ENCODE data around the gene HNRNPF. TPM values are rescaled to one million over a fixed set of nuclear protein-coding genes. Genes with fewer than 3 reads are reported as not detected.

Gene HNRNPF
- total and polyA plus RNA-seq, 2 of the 4 experiments (the other 2 are of a cell fraction): 169 to 207 TPM

DNA sequence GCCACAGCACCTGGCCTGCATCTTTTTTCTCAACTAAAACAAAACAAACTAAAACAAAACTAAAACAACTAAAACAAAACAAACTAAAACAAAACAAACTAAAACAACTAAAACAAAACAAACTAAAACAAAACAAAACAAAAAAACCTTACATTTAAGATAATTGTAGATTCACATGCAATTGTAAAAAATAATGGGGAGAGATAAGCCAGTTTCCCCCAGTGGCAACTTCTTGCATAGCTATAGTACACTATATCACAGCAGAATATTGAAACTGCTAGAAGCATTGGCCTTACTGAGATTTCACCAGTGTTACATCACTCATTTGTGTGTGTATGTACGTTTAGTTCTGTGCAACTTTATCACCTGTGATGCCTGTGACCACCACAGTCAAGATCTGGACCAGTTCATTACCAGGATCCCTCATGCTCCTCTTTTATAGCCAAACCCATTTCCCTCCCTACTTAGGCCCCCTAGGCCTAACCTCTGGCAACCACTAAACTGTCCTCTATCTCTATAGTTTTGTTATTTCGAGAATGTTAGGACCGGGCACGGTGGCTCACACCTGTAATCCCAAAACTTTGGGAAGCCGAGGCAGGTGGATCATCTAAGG is 28.3 kb downstream of the HNRNPF start:
- H3K56ac ChIP-seq (ENCODE audit: extremely low read depth, insufficient read depth, low read length): no peak overlapping the region
- no TSS peak for BruUV-seq (replicated peaks)
- dilution Hi-C loops (cut with HindIII; ENCODE audit: low sequenced_read_pairs, unreplicated experiment): no loop called here
- WGBS, 2 experiments (ENCODE audit: extremely low coverage in 2 of 2, insufficient read length in 1 of 2): no CpG with 5 or more reads among the region's 5 CpGs
- no peaks in the 10 kb centered on the region for H3K9me3 ChIP-seq (ENCODE audit: control insufficient read depth, insufficient read depth, low read length)
- H3K79me1 ChIP-seq (ENCODE audit: low read depth in 1 of 2, low read length in 2 of 2): 0 out of 4 replicates have a peak, but pooled peaks cover 0 to 3% of the 10 kb centered on the region in 2 experiments
- H2AK9ac ChIP-seq (replicated peaks; ENCODE audit: low read depth, low read length, poor library complexity): no peak overlapping the region
- H3K27ac ChIP-seq (ENCODE audit: insufficient read depth, low read length): no peak overlapping the region
- H3K27me3 ChIP-seq (ENCODE audit: control insufficient read depth, insufficient read depth, low read length): no peaks in the 10 kb centered on the region; the same call in 1 of the 2 replicates
- H4K5ac ChIP-seq (ENCODE audit: low read depth, low read length): no peak overlapping the region
- intact Hi-C loops (cut with micrococcal nuclease): no loop called here
- no peak overlapping the region for H4K91ac ChIP-seq (ENCODE audit: insufficient read depth, low read depth, low read length)
- H3K9ac ChIP-seq (ENCODE audit: low read depth, low read length): no peak overlapping the region
- peaks cover 7% of the 10 kb centered on the region for H3K36me3 ChIP-seq (ENCODE audit: control insufficient read depth, insufficient read depth, low read length)
- no peaks in the 10 kb centered on the region for H3K4me1 ChIP-seq (ENCODE audit: control insufficient read depth, insufficient read depth, low read length)
- ATAC-seq (ENCODE audit: low read depth) (peak; percentile 42), DNase-seq (peak; percentile 44)
- in situ Hi-C loops (cut with MboI; ENCODE audit: low sequenced_read_pairs): no loop called here
- H3K4me3 ChIP-seq (ENCODE audit: insufficient read depth, low read depth, low read length): no peak overlapping the region
- peaks cover 3% of the 10 kb centered on the region for H3K9me1 ChIP-seq (ENCODE audit: insufficient read depth, low read length)
- H2AK5ac ChIP-seq (ENCODE audit: low read depth, low read length): no peak overlapping the region
- ChIA-PET CTCF (interaction anchor here (0.7 kb wide), 1 partner anchor 260 kb away, joined by 3 read pairs; no protein-coding TSS in a partner anchor), POLR2A (ENCODE audit: unreplicated experiment) (interaction anchor here (0.6 kb wide), 1 partner anchor 77 kb away, joined by 4 read pairs; no protein-coding TSS in a partner anchor)
- TF ChIP-seq FOS (IDR thresholded peaks at IDR 0.05; ENCODE audit: low read depth, low read length): no peak
- TF ChIP-seq CEBPB (IDR thresholded peaks at IDR 0.05; ENCODE audit: low read depth, low read length): peak; percentile 11; the same call in 1 of the 2 replicates
- H2AFZ ChIP-seq (replicated peaks; ENCODE audit: low read length, poor library complexity): no peak overlapping the region
- H3K4ac ChIP-seq (ENCODE audit: low read depth, low read length): no peak overlapping the region
- H2BK15ac ChIP-seq (ENCODE audit: low read depth, low read length): no peak overlapping the region
- peak overlapping the region; percentile 69; the same call in 1 of the 2 replicates for H3K23ac ChIP-seq (ENCODE audit: low read depth, low read length)
- H3K14ac ChIP-seq (replicated peaks; ENCODE audit: low read depth, low read length): no peak overlapping the region
- no peak overlapping the region for H3K18ac ChIP-seq (ENCODE audit: low read depth, low read length)
- H4K8ac ChIP-seq (ENCODE audit: low read depth in 2 of 2, low read length in 2 of 2): no peak overlapping the region
- peak overlapping the region; percentile 56; the same call in 1 of the 2 replicates for H2BK120ac ChIP-seq (ENCODE audit: low read depth, low read length)
- H2BK5ac ChIP-seq (ENCODE audit: low read depth, low read length, poor library complexity, severe bottlenecking): no peak overlapping the region
- H3K4me2 ChIP-seq (ENCODE audit: low read depth, low read length): no peak overlapping the region
- H2BK20ac ChIP-seq (ENCODE audit: low read depth, low read length): no peak overlapping the region
- H4K20me1 ChIP-seq (ENCODE audit: insufficient read depth, low read length): peaks cover 17% of the 10 kb centered on the region
